RWPE1 (cell line): ENCODE results near the gene RFX5.

ENCODE experiments used
- CTCF ChIA-PET: fragments of 350-600 bp; sonication (Branson Sonifier 250); formaldehyde crosslinking; extraction: SDS; loops from one replicate; lab custom pipeline; 2021; lab: Yijun Ruan, JAX
- POLR2A ChIA-PET: fragments of 400-600 bp; formaldehyde crosslinking; extraction: SDS; loops from one replicate; lab custom pipeline; 2020; ENCODE audit warnings: antibody characterized with exemption; ENCODE audit not compliant: low non-redundant PET; lab: Yijun Ruan, JAX
- DNase-seq: peaks from one replicate; pipeline ENCODE4 v3.0.0; 2012; ENCODE audit warnings: low spot score
- H3K27ac ChIP-seq: fragments of 450-650 bp; 2 replicates; pipeline ENCODE4 v1.5.1; 2017
- CTCF ChIP-seq: fragments of 450-650 bp; conservative IDR thresholded peaks from 2 replicates; pipeline ENCODE4 v1.5.1; 2017; ENCODE audit warnings: low read depth, mild to moderate bottlenecking

RFX5 gene

DNA sequence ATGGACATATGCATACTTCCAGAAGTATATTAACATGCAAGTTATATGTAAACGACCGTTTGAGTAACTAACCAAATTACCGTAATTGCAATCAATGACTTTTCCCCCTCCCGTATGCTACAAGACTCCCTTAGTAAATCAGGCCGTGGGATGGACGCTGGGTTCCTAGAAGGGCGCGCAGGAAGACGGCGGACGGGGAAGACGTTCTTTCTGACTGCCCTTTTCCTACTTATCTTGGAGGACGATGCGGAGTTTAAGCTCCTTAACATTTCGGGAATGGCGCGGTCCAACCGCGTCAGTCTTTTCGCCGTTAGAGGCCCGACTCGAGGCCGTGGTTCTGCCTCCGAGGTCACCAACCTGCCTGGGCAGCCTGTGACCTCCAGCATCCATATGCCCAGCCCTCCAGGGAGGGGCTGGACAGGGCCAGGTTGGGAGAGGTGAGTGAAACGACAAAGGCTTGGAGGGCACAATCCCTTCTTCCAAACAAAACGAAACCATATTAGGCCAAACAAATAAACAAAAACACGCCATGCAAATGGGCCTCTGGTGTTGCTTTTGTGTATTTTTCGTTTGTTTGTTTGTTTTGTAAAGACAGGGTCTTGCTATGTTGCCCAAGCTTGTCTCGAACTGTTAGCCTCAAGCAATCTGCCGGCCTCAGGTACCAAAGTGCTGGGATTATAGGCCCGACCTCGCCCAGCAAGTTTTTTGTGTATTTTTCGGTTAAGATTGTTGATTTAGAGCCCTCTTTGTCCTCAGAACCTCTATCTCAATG, 19.0 kb downstream of the RFX5 start:
- TF ChIP-seq CTCF: no peak
- DNase-seq: peak; percentile 32
- CTCF ChIA-PET: interaction anchor here (0.7 to 0.9 kb wide), 2 partner anchors 13 to 16 kb away, joined by 3 to 4 read pairs; no protein-coding TSS in a partner anchor
- peak overlapping the region; percentile 88 for H3K27ac ChIP-seq
- POLR2A ChIA-PET: interaction anchor here (0.5 kb wide), 1 partner anchor 31 kb away, joined by 5 read pairs; no protein-coding TSS in a partner anchor

DNA sequence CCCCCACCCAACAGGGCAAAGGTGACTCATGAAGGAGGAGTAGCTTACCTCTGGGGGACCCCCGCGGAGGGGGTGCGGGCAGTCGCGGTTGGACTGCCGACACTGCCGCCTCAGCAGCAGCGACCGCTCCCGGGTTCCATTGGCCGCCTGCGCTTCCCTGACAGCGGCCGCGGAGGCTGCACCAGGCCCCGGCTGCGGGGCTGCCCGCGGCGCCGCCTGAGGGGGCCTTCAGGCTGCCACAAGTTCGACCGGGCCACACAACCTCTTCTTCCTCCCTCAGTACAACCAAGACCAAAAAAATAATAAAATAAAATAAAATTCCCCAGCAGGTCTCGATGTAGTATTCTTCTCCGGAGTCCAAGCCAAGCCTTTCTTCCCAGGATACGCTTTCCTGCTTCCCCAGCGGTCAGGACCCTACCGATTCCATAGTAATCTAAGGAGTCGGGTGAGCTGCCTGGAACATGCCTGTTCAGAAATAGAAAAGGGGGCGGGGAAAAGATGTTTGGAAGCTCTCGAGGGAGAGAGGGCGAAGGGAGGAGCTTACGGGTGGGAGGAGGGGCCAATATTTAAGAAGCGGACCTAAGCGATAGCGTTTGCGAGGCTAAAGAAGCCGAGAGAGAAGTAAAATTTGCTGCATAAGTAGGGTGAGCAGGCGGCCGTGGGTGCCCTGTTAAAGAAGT, 19.7 kb downstream of the RFX5 start, which contains the start of gene PI4KB:
Gene PI4KB (minus strand): TSS at position 194 of the 680 bp plus-strand sequence. CDS start 10,935 bp downstream, outside the sequence.
- peak; percentile 98 for DNase-seq
- ChIA-PET CTCF (interaction anchor here (0.7 to 1.4 kb wide), 3 partner anchors 14 to 27 kb away, joined by 3 to 5 read pairs (median 4); no protein-coding TSS in a partner anchor), POLR2A (interaction anchor here (0.5 kb wide), 1 partner anchor 30 kb away, joined by 5 read pairs; no protein-coding TSS in a partner anchor)
- no peak for TF ChIP-seq CTCF
- H3K27ac ChIP-seq: peak within 1 kb of the TSS; percentile 88

DNA sequence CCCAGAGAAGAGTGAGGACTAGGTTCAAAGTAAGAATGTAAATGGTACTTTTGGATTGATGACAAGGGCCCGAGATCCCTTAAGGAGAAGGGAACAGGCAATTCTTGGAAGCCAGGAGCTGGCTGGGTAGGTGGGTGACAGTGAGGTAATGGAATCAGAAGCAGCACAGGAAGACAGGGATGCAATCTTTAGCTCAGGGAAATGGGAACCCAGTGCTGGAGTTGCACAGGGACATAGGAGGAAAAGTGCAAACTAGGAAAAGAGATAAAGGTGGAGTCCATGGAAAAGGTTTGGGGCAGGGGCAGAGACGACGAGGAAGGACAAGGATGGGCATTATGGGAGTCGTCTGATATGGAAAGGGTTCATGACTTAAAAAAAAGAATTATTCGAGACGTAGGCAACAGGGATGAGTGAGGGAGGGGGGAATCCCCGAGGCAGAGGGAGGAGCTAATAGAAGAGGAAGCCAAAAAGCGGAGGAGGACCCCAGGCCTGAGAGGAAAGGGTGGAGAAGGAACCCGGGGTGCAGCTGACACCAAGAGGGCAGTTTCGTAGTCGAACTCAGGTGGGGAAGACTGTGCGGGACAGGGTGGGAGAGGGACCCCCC, 20.3 kb downstream of the RFX5 start:
- H3K27ac ChIP-seq: peak overlapping the region; percentile 88
- DNase-seq: peak; percentile 67
- no peak for TF ChIP-seq CTCF
- ChIA-PET CTCF (interaction anchor here (1.4 kb wide), 1 partner anchor 26 kb away, joined by 5 read pairs; no protein-coding TSS in a partner anchor), POLR2A (no interaction called here)

DNA sequence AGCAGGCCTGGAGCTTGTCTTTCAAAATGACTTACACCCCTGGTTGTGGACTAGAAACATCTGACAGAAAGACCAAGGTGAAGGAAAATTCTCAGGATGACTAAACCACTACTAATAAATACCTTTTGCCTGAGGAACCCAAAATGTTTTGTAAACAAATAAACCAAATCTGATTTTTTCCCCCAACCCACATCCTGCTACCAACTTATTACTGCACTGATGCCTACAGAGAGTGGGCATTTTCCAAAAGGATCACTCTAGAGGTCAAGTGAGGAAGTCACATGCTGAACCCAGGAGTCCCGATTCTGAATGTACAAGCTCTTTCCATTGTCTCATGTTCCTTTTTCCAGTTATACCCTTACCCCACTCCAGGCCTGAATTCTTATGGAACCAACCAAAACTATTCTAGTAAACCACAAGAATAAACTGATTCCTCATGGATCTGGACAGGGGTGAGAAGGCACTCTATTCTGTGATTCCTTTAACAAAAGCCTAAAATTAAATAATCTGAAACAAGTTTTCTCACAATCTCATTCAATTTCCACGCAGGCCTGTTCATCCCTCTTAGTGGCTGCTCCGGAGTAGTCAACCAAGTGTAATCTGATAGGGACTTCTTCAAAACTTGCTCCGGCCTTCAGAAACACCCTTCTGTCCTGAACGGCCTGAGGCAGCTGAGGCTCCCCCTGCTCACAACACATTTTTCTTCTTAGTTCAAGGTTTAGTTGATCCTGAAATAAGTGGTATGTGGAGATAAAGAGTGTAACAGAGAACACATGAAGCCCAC, 21.2 kb downstream of the RFX5 start:
- H3K27ac ChIP-seq: no peak overlapping the region
- no peak for DNase-seq
- POLR2A ChIA-PET: no interaction called here
- TF ChIP-seq CTCF: no peak
- CTCF ChIA-PET: interaction anchor here (0.7 to 1.4 kb wide), 2 partner anchors 9 to 25 kb away, joined by 3 to 5 read pairs; no protein-coding TSS in a partner anchor

DNA sequence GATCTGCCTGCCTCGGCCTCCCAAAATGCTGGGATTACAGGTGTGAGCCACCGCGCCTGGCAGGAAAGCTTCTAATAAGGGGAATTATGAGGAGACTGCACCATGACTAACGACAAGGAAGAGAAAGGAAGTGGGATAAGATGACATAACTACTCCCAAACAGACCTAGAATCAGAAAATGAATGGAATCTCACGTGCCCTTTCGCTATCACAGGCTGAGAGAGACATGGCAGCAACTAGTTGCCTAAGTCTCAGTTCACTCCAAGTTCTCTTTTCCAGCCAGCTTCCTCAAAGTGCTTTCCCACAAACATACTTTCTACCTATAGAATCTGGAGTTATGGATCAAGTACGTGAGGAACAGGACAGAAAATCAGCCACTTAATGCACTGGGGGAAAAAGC, 21.8 kb downstream of the RFX5 start:
- DNase-seq: no peak
- H3K27ac ChIP-seq: no peak overlapping the region
- CTCF ChIA-PET: interaction anchor here (1.0 kb wide), 1 partner anchor 24 kb away, joined by 3 read pairs; no protein-coding TSS in a partner anchor
- POLR2A ChIA-PET: no interaction called here
- TF ChIP-seq CTCF: no peak
